HepG2 (cell line): ENCODE data around the gene ST6GALNAC6. TPM values are rescaled to one million over a fixed set of nuclear protein-coding genes. Genes with fewer than 3 reads are reported as not detected.
A peak's percentile ranks its signal among the peaks of the same experiment; 100 is the strongest.

Experiments used
- MAX ChIP-seq: IDR thresholded peaks from 2 replicates; pipeline ENCODE4 v1.6.1; 2012; ENCODE audit warnings: inconsistent platforms
- MEIS2 ChIP-seq: sonication (generic); formaldehyde crosslinking; IDR thresholded peaks from 2 replicates; pipeline ENCODE4 v1.9.0; 2021; ENCODE audit warnings: mild to moderate bottlenecking, missing genetic modification reagents
- MLX ChIP-seq: IDR thresholded peaks from 2 replicates; pipeline ENCODE4 v1.6.1; 2016
- NCOA5 ChIP-seq: sonication (generic); formaldehyde crosslinking; IDR thresholded peaks from 2 replicates; pipeline ENCODE4 v1.4.0; 2020; ENCODE audit warnings: missing genetic modification reagents
- NKX3-1 ChIP-seq: sonication (generic); formaldehyde crosslinking; IDR thresholded peaks from 2 replicates; pipeline ENCODE4 v1.5.0; 2020; ENCODE audit warnings: missing genetic modification reagents
- THAP9 ChIP-seq: sonication (generic); formaldehyde crosslinking; IDR thresholded peaks from 2 replicates; pipeline ENCODE4; 2020; ENCODE audit warnings: missing genetic modification reagents, mild to moderate bottlenecking, borderline replicate concordance
- ZNF256 ChIP-seq: sonication (generic); formaldehyde crosslinking; conservative IDR thresholded peaks from 2 replicates; pipeline ENCODE4 v1.4.0; 2020; ENCODE audit warnings: missing genetic modification reagents
- ZNF350 ChIP-seq: sonication (generic); formaldehyde crosslinking; IDR thresholded peaks from 2 replicates; pipeline ENCODE4 v1.4.0; 2020; ENCODE audit warnings: mild to moderate bottlenecking, low read depth, missing genetic modification reagents, borderline replicate concordance
- ZNF720 ChIP-seq: sonication (generic); formaldehyde crosslinking; IDR thresholded peaks from 2 replicates; pipeline ENCODE4 v1.4.0; 2020; ENCODE audit warnings: missing genetic modification reagents
- ZNF724P ChIP-seq: sonication (generic); formaldehyde crosslinking; IDR thresholded peaks from 2 replicates; pipeline ENCODE4 v1.8.0; 2022; ENCODE audit warnings: missing genetic modification reagents, borderline replicate concordance
- polyA plus RNA-seq, 8 experiments: library from polyadenylated mRNA; depleted of rRNA in 3 of 8; stranded (reverse) in 7 of 8; unstranded in 1 of 8; fragments of >200 nt; fragmentation: Illumina TruSeq in 4 of 8; extraction: Trizol in 4 of 8; gene quantifications; 2 replicates each; pipeline versions ENCODE4 v1.2.1 to v1.2.3, GENCODE V29; 2011 to 2016; ENCODE audit warnings: low read depth in 4 of 8, missing spikeins in 1 of 8, mixed read lengths in 1 of 8; ENCODE audit not compliant: insufficient read depth in 1 of 8
- total RNA-seq, 5 experiments: library from RNA; depleted of rRNA; stranded (reverse); fragments of >200 nt; fragmentation: Illumina TruSeq; extraction: Trizol; gene quantifications; 2 replicates each; pipeline ENCODE4 v1.2.3, GENCODE V29; 2016; ENCODE audit warnings: low read depth in 1 of 5
- TF ChIP-seq, protein P1 (sequence below): sonication (generic); formaldehyde crosslinking; conservative IDR thresholded peaks from 2 replicates; pipeline ENCODE4 v1.4.0; 2020; ENCODE audit warnings: mild to moderate bottlenecking, missing genetic modification reagents, moderate library complexity
- TF ChIP-seq, protein P2 (sequence below), 2 experiments: sonication (generic) in 1 of 2; formaldehyde crosslinking in 1 of 2; IDR thresholded peaks; 2 replicates each; pipeline versions ENCODE4 v1.4.0 to v1.6.1; 2016 to 2020; ENCODE audit warnings: borderline replicate concordance in 1 of 2, low read depth in 1 of 2, mild to moderate bottlenecking in 1 of 2, missing genetic modification reagents in 1 of 2

The ST6GALNAC6 gene
- total and polyA plus RNA-seq, 2 of the 13 experiments (the other 11 are each of a cell fraction or from before 2014, with no cell fraction given), result 18.5 to 65.4 TPM

DNA sequence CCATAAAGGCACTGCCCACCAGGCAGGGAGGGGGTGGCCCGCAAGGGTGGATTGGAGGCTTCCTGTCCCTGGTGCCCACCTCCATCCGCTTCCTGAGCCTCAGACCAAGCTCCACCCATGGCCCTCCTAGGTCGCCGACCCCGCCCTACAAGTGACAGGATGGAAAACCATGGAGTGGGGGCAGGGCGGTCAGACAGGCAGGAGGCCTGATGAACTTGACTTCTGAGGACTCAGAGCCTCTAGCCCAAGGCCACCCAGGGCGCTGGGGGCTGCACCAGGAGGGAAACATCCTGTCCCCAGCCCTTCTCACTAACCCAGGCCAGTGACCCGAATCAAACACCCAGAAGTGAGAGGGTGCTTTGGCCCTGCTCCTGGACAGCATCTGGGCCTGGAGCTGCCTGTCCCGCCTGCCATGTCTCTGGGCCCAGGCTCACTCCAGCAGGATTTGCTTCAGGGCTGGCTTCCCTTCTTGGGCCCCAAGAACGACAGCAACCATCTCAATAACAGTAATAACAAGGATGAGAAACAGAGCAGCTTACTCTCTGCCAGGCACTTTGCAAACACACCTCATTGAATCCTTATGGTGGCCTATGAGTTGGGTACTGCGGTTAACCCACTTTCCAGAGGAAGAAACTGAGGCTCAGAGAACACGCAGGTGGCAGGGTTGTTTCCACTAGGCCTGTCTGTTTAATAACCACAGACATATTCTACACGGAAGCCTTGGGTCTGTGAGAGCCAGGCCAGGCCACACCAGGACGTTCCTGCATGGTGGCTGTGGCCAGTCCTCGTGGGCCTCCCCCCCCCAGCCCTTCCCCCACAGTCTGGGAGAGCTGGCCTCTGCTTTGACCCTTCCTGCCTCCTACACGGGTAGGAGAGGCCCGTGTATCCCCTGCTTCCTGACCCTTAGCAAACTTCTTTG lies 4.4 kb upstream of the ST6GALNAC6 start (continued):
- TF ChIP-seq NKX3-1 (CRISPR knock-in tag) (0 out of 2 replicates have a peak, but pooled peaks have one; percentile 40), ZNF720 (CRISPR knock-in tag) (no peak), MAX (peak; percentile 33; the same call in 1 of the 2 replicates), ZNF256 (peak; percentile 73), MLX (CRISPR knock-in tag) (peak; percentile 60; the same call in 1 of the 2 replicates), THAP9 (CRISPR knock-in tag) (peak; percentile 49; the same call in 1 of the 2 replicates), NCOA5 (CRISPR knock-in tag) (0 out of 2 replicates have a peak, but pooled peaks have one; percentile 66), ZNF724P (CRISPR knock-in tag) (no peak), ZNF350 (CRISPR knock-in tag) (peak; percentile 89), MEIS2 (CRISPR knock-in tag) (peak; percentile 93)
- TF ChIP-seq, protein P1, sequence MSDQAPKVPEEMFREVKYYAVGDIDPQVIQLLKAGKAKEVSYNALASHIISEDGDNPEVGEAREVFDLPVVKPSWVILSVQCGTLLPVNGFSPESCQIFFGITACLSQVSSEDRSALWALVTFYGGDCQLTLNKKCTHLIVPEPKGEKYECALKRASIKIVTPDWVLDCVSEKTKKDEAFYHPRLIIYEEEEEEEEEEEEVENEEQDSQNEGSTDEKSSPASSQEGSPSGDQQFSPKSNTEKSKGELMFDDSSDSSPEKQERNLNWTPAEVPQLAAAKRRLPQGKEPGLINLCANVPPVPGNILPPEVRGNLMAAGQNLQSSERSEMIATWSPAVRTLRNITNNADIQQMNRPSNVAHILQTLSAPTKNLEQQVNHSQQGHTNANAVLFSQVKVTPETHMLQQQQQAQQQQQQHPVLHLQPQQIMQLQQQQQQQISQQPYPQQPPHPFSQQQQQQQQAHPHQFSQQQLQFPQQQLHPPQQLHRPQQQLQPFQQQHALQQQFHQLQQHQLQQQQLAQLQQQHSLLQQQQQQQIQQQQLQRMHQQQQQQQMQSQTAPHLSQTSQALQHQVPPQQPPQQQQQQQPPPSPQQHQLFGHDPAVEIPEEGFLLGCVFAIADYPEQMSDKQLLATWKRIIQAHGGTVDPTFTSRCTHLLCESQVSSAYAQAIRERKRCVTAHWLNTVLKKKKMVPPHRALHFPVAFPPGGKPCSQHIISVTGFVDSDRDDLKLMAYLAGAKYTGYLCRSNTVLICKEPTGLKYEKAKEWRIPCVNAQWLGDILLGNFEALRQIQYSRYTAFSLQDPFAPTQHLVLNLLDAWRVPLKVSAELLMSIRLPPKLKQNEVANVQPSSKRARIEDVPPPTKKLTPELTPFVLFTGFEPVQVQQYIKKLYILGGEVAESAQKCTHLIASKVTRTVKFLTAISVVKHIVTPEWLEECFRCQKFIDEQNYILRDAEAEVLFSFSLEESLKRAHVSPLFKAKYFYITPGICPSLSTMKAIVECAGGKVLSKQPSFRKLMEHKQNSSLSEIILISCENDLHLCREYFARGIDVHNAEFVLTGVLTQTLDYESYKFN (CRISPR knock-in tag), result peak; percentile 91
- TF ChIP-seq, protein P2, sequence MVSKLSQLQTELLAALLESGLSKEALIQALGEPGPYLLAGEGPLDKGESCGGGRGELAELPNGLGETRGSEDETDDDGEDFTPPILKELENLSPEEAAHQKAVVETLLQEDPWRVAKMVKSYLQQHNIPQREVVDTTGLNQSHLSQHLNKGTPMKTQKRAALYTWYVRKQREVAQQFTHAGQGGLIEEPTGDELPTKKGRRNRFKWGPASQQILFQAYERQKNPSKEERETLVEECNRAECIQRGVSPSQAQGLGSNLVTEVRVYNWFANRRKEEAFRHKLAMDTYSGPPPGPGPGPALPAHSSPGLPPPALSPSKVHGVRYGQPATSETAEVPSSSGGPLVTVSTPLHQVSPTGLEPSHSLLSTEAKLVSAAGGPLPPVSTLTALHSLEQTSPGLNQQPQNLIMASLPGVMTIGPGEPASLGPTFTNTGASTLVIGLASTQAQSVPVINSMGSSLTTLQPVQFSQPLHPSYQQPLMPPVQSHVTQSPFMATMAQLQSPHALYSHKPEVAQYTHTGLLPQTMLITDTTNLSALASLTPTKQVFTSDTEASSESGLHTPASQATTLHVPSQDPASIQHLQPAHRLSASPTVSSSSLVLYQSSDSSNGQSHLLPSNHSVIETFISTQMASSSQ (IDR thresholded peaks at IDR 0.05; ENCODE audit: low read depth), result no peak
- TF ChIP-seq, protein P2 (CRISPR knock-in tag; IDR thresholded peaks at IDR 0.05; ENCODE audit: borderline replicate concordance), result peak; percentile 44; the same call in 1 of the 2 replicates
